HG03558 (cell line): ENCODE data around the gene NPLOC4.

Experiments used
- ATAC-seq: cut with Tn5 transposase; IDR thresholded peaks from one replicate; pipeline ENCODE4 v1.9.1; 2021; ENCODE audit warnings: moderate number of reproducible peaks; ENCODE audit not compliant: unreplicated experiment; ENCODE audit errors: extremely low read depth

The NPLOC4 gene

GRCh38 chr17:81513372-81513752 lies 123.5 kb downstream of the NPLOC4 start:
- ATAC-seq: no peak

GRCh38 chr17:81512562-81513371 lies 124.1 kb downstream of the NPLOC4 start, which contains the start of gene ACTG1:
Gene ACTG1 (minus strand): TSS chr17:81512799. CDS start chr17:81512354, 445 bp downstream.
- ATAC-seq: no peak

DNA sequence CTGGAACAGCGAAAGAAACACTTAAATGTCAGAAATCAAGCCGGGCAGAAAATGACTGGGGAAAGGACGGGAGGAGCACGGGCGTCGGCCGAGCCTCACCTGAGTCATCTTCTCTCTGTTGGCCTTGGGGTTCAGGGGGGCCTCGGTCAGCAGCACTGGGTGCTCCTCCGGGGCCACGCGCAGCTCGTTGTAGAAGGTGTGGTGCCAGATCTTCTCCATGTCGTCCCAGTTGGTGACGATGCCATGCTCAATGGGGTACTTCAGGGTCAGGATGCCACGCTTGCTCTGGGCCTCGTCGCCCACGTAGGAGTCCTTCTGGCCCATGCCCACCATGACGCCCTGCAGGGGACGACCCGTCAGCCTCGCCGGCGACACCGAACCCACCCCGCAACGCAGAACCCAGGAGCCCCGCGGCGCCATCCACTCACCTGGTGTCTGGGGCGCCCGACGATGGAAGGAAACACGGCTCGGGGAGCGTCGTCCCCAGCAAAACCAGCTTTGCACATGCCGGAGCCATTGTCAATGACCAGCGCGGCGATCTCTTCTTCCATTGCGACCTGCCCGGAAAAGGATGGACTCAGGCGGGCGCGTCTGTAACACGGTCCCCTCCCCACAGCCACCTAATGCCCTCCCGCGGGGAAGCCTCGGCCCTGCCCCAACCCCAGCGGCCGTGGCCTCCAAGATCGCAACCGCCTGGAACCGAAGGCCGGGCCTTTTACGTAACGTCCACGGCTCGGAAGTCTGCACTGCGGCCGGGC lies 124.9 kb downstream of the NPLOC4 start:
- ATAC-seq: no peak

GRCh38 chr17:81511554-81511803 lies 125.4 kb downstream of the NPLOC4 start:
- no peak for ATAC-seq

DNA sequence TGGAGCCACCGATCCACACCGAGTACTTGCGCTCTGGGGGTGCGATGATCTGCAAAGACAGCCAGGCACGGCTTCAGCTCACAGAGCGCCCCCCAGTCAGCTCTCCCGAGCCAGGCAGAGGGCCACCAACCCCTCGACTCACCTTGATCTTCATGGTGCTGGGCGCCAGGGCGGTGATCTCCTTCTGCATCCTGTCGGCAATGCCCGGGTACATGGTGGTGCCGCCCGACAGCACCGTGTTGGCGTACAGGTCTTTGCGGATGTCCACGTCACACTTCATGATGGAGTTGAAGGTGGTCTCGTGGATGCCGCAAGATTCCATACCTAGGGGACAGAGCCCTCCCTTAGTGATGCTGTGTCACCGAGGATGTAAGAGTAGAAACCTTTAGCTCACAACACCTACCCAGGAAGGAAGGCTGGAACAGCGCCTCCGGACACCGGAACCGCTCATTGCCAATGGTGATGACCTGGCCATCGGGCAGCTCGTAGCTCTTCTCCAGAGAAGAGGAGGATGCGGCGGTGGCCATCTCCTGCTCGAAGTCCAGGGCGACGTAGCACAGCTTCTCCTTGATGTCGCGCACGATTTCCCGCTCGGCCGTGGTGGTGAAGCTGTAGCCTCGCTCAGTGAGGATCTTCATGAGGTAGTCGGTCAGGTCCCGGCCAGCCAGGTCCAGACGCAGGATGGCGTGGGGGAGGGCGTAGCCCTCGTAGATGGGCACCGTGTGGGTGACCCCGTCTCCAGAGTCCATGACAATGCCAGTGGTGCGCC lies 125.9 kb downstream of the NPLOC4 start:
- ATAC-seq: no peak

DNA sequence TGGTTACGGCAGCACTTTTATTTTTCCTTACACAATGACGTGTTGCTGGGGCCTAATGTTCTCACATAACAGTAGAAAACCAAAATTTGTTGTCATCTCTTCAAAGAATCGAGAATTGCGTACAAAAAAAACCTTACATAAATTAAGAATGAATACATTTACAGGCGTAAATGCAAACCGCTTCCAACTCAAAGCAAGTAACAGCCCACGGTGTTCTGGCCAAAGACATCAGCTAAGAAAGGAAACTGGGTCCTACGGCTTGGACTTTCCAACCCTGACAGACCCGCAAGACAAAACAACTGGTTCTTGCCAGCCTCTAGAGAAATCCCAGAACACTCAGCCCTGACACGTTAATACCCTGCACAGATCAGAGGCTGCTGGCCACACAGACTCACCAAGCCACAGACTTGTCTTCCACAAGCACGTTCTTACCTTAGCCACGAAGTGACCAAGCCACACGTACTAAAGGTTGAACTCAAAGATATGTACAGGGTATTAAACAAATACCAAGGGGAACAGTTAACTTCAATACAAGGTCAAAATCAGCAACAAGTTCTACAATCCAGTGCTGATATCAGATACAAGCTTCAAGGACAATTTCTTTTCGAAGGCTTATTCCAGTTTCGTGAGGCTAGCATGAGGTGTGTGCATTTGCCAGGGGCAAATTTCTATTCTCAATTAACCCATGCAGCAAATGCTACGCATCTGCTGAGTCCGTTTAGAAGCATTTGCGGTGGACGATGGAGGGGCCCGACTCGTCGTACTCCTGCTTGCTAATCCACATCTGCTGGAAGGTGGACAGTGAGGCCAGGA lies 126.7 kb downstream of the NPLOC4 start:
- no peak for ATAC-seq

- ATAC-seq: no peak
Observed at GRCh38 chr17:81509207-81509971, 127.5 kb downstream of the NPLOC4 start.

DNA sequence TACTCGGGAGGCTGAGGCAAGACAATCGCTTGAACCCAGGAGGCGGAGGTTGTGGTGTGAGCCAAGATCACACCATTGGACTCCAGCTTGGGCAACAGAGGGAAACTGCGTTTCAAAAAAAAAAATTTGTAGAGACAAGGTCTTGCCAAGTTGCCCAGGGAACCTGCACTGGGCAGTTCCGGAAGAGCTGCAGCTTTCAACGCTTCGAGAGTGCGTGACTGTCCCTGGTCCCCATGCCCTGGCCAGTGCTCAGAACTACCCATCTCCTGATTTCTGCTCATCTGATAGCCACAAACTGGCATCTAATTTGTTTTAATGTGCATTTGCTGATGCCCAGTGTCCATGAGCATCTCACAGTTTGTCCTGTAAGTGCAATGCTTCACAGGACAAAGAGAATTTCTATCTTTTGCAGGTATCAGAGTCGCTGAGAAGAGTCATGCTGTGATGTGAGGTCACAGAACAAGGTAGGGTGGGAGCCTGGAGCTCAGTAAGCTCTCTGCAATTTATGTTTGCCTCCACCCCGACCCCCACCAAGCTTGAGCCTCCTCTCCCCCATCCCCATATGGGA lies 128.2 kb downstream of the NPLOC4 start:
- ATAC-seq: no peak
